Mammary epithelial cell (primary cell): ENCODE data around the gene MAP3K5.

Experiments
- CTCF ChIP-seq, 2 donors: IDR thresholded peaks in 1 of 2; conservative IDR thresholded peaks in 1 of 2; 2 replicates each; pipeline ENCODE4 v1.5.1; 2011 to 2012; ENCODE audit warnings: inconsistent platforms in 2 of 2, low read length in 2 of 2, mild to moderate bottlenecking in 2 of 2, control low read depth in 1 of 2, low read depth in 1 of 2; ENCODE audit not compliant: insufficient read depth in 1 of 2; ENCODE audit errors: extremely low read depth in 1 of 2
- EZH2 ChIP-seq: IDR thresholded peaks from 2 replicates; pipeline ENCODE4 v1.6.1; 2012; ENCODE audit warnings: low read length, inconsistent platforms, borderline replicate concordance

DNA sequence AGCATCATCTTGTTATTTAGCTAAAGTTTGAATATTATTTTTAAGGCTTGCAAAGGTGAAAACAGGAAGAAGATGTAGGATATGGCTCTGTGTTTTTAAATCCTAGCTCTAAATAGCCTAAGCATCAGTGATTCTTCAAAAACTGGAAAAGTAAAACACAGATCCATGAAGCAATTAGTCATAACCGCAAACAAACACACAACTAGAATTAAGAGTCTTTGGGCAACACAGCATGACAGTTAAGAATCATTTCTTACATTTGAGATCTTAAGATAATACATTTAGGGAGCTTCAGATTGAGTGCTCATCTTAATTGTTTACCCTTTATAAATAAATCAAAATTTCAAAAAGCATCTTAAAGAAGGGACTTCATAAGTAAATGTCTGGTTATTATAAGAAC, 126.2 kb downstream of the MAP3K5 start:
- TF ChIP-seq CTCF (conservative IDR thresholded peaks at IDR 0.05 in 1 of 2, IDR thresholded peaks at IDR 0.05 in 1 of 2; ENCODE audit: extremely low read depth in 1 of 2, insufficient read depth in 1 of 2, low read depth in 1 of 2, low read length in 2 of 2) (no peak), EZH2 (no peak)
